ENCODE data around the gene PRKAR1B. TPM values are rescaled to one million over a fixed set of nuclear protein-coding genes. Genes with fewer than 3 reads are reported as not detected.

Gene PRKAR1B
- total RNA-seq, 1 experiment from 2014 or later = 43.3 TPM

GRCh38 chr7:741191-741671 lies 14.2 kb upstream of the PRKAR1B start:
- Histone ChIP-seq H2BK5ac (ENCODE audit: insufficient read length, low read length) (no peak overlapping the region), H3K56ac (ENCODE audit: insufficient read length, low read depth, low read length) (no peak overlapping the region), H4K91ac (ENCODE audit: insufficient read length, low read depth, low read length) (no peak overlapping the region), H3K14ac (ENCODE audit: insufficient read depth, low read length) (no peak overlapping the region), H4K8ac (replicated peaks; ENCODE audit: insufficient read length, low read depth, low read length) (no peak overlapping the region), H3K23ac (ENCODE audit: insufficient read length, low read depth, low read length) (no peak overlapping the region), H3K4me1 (ENCODE audit: insufficient read depth, low read length) (no peaks in the 10 kb centered on the region), H4K5ac (ENCODE audit: insufficient read length, low read depth, low read length) (no peak overlapping the region), H3T11ph (ENCODE audit: low read length) (no peak overlapping the region), H3K9ac (ENCODE audit: extremely low read depth, insufficient read length, low read length) (no peak overlapping the region), H4K20me1 (ENCODE audit: control insufficient read depth, insufficient read depth, insufficient read length) (no peaks in the 10 kb centered on the region), H3K9me3 (ENCODE audit: control insufficient read depth, low read depth, low read length) (no peaks in the 10 kb centered on the region), H3K18ac (ENCODE audit: insufficient read length, low read depth, low read length) (no peak overlapping the region), H2BK15ac (ENCODE audit: low read depth, low read length) (no peak overlapping the region), H3K4me2 (ENCODE audit: insufficient read depth, insufficient read length, low read length) (no peak overlapping the region), H2BK120ac (ENCODE audit: low read depth, low read length, poor library complexity, severe bottlenecking) (no peak overlapping the region), H2BK20ac (ENCODE audit: low read depth, low read length, poor library complexity, severe bottlenecking) (no peak overlapping the region), H3K4ac (ENCODE audit: low read depth, low read length) (no peak overlapping the region), H3K79me1 (ENCODE audit: insufficient read depth, low read depth, low read length, poor library complexity, severe bottlenecking) (peaks cover 2% of the 10 kb centered on the region), H2AK5ac (ENCODE audit: insufficient read length, low read length) (no peak overlapping the region), H2AFZ (ENCODE audit: low read length) (no peak overlapping the region), H3K27me3 (ENCODE audit: insufficient read depth, low read length) (no peaks in the 10 kb centered on the region), H2BK12ac (ENCODE audit: insufficient read length, low read depth, low read length) (no peak overlapping the region), H3K23me2 (ENCODE audit: insufficient read length, low read depth, low read length, poor library complexity, severe bottlenecking) (no peaks in the 10 kb centered on the region), H3K27ac (ENCODE audit: insufficient read length, low read depth, low read length) (no peak overlapping the region), H3K79me2 (ENCODE audit: insufficient read depth, low read length) (peaks cover 7% of the 10 kb centered on the region; the same call in 1 of the 2 replicates)
- no peaks in the 10 kb centered on the region; a peak in 1 of 5 replicates for H3K9me3 Mint-ChIP-seq
- no CpG with 5 or more reads among the region's 17 CpGs for WGBS (ENCODE audit: extremely low coverage, insufficient read length, low lambda C conversion rate)
- H3K27ac Mint-ChIP-seq = no peak overlapping the region
- H3K4me1 Mint-ChIP-seq = 0 out of 4 replicates have a peak, but pooled peaks cover 0 to 2% of the 10 kb centered on the region in 2 experiments
- peaks cover 29 to 45% (median 38%) of the 10 kb centered on the region in 3 experiments for H3K36me3 Mint-ChIP-seq (ENCODE audit: insufficient read depth in 1 of 3, low read depth in 3 of 3)
- no peak for DNase-seq
- H3K4me3 Mint-ChIP-seq = no peak overlapping the region
- no peaks in the 10 kb centered on the region for H3K27me3 Mint-ChIP-seq (ENCODE audit: low read depth)
- TF ChIP-seq, protein P1, sequence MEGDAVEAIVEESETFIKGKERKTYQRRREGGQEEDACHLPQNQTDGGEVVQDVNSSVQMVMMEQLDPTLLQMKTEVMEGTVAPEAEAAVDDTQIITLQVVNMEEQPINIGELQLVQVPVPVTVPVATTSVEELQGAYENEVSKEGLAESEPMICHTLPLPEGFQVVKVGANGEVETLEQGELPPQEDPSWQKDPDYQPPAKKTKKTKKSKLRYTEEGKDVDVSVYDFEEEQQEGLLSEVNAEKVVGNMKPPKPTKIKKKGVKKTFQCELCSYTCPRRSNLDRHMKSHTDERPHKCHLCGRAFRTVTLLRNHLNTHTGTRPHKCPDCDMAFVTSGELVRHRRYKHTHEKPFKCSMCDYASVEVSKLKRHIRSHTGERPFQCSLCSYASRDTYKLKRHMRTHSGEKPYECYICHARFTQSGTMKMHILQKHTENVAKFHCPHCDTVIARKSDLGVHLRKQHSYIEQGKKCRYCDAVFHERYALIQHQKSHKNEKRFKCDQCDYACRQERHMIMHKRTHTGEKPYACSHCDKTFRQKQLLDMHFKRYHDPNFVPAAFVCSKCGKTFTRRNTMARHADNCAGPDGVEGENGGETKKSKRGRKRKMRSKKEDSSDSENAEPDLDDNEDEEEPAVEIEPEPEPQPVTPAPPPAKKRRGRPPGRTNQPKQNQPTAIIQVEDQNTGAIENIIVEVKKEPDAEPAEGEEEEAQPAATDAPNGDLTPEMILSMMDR (conservative IDR thresholded peaks at IDR 0.05) = no peak
